ENCODE data around the gene NUP188.

Gene NUP188

DNA sequence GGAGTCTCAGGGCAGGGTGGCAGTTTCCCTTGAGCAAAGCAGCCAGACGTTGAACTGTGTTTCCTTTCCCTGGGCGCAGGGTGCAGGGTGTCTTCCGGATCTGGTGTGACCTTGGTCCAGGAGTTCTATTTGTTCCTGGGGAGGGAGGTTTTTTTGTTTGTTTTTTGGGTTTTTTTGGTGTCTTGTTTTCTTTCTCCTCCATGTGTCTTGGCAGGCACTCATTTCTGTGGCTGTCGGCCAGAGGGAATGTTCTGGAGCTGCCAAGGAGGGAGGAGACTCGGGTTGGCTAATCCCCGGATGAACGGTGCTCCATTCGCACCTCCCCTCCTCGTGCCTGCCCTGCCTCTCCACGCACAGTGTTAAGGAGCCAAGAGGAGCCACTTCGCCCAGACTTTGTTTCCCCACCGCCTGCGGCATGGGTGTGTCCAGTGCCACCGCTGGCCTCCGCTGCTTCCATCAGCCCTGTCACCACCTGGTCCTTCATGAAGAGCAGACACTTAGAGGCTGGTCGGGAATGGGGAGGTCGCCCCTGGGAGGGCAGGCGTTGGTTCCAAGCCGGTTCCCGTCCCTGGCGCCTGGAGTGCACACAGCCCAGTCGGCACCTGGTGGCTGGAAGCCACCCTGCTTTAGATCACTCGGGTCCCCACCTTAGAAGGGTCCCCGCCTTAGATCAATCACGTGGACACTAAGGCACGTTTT, 30.2 kb upstream of the NUP188 start:
- TF ChIP-seq, protein P1, sequence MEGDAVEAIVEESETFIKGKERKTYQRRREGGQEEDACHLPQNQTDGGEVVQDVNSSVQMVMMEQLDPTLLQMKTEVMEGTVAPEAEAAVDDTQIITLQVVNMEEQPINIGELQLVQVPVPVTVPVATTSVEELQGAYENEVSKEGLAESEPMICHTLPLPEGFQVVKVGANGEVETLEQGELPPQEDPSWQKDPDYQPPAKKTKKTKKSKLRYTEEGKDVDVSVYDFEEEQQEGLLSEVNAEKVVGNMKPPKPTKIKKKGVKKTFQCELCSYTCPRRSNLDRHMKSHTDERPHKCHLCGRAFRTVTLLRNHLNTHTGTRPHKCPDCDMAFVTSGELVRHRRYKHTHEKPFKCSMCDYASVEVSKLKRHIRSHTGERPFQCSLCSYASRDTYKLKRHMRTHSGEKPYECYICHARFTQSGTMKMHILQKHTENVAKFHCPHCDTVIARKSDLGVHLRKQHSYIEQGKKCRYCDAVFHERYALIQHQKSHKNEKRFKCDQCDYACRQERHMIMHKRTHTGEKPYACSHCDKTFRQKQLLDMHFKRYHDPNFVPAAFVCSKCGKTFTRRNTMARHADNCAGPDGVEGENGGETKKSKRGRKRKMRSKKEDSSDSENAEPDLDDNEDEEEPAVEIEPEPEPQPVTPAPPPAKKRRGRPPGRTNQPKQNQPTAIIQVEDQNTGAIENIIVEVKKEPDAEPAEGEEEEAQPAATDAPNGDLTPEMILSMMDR (IDR thresholded peaks at IDR 0.05): no peak

GRCh38 chr9:128918921-128919320, 28.6 kb upstream of the NUP188 start:
- TF ChIP-seq, protein P1 (IDR thresholded peaks at IDR 0.05): no peak

DNA sequence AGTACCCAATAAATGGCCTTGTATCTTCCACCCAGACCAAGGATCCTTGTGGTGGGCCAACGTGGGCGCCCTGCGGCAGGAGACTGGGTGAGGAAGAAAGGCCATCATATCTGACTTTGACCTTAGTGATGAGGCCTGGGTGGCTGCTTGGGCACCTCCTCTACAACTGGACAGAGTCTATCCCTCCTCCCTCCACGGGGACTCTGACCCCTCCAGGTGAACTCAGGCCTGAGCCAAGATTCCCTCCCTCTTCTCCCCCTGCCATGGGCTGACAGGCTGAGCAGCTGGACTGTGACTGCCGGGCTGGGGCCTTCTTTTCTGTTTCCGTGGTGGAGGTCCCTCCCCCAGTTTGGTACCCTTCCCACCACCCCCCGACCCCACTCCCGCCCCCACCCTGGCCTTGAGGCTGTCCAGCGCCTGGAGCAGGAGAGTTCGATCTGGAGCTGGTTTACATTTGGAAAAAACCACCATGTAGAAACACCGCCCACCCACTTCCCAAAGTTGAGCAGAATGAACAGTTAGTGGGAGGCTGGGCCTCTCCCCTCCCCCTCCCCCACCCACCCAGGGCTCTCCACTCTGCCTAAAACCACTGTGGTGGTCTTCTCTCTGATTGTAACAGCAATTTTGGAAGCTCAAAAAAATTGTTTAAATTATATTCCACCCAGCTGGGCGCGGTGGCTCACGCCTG, 28.0 kb upstream of the NUP188 start:
- TF ChIP-seq, protein P1 (IDR thresholded peaks at IDR 0.05): no peak

GRCh38 chr9:128920381-128921058, 27.0 kb upstream of the NUP188 start, which contains the start of gene PHYHD1:
PHYHD1 (plus strand) TSS chr9:128920982; CDS start chr9:128922324, 1,342 bp downstream.
- TF ChIP-seq, protein P1 (IDR thresholded peaks at IDR 0.05): no peak

DNA sequence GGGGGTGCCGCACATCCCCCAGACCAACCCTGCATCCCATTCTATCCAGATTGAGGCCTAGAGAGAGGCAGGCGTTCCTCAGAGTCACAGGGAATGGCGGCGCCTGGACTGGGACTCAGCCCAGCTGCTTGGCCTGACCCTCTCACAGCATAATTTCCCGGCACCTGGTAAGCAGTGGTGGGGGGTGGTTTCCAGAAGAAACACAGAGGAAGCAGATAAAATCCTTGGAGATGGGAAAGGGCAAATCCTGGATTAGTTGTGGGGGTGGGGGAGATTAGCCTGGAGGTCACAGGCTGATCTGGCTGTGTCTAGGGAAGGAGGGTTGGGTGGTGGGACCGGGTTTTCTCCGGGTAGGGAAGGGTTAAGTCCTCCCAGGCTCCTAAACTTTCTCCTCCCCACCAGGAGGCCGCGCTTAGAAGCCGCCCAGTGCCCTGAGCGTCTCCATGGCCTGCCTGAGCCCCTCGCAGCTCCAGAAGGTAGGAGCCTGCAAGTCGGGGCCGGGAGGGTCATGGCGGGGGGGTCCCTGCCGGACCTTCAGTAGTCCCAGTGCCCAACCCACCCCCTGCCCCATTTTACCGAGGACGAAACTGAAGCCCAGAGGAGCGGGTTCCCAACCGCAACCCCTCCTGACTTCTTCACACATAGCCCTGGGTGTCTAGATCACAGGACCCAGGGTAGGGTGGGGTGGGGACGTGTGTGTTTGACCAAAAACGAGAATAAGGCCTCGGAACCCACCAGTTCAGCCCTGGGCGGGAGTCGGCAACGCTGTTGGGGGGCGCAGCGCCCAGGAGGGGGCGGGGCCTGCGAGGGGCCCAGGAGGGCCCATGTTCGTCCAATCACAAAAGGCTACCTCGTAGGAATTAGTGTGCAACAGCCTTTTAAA, 25.4 kb upstream of the NUP188 start:
- TF ChIP-seq, protein P1 (IDR thresholded peaks at IDR 0.05): no peak

DNA sequence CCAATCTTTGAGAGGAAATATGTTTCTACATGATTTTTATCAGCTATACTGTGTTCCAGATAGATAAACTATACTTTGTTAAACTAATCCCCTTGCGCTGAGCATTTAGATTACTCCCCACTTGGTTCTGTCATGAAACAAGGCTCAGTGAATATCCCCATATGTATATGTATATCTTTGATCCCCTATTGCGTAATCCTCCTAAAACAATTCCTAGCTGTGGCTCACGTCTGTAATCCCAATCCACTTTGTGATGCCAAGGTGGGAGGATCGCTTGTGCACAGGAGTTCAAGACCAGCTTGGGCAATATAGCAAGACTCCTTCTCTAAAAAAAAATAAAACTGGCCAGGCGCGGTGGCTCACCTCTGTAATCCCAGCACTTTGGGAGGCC, 24.0 kb upstream of the NUP188 start:
- TF ChIP-seq, protein P1 (IDR thresholded peaks at IDR 0.05): no peak

All from LNCAP (cell line).